Muscle layer of colon (tissue), 2 donors: ENCODE data around the gene ATP5PD.
"Not testable (repeated sequence)": the region's sequence is repeated elsewhere in the genome, so short reads cannot be mapped to it uniquely, and the experiment has no call there.

Experiments used
- H3K27ac ChIP-seq: one replicate; pipeline ENCODE4 v1.7.0; 2013; ENCODE audit warnings: low read depth, mild to moderate bottlenecking, low read length, moderate library complexity
- H3K27me3 ChIP-seq, 2 donors: one replicate each; pipeline ENCODE4 v1.7.0; 2013; ENCODE audit warnings: low read length in 2 of 2, mild to moderate bottlenecking in 2 of 2; ENCODE audit not compliant: insufficient read depth in 2 of 2, control insufficient read depth in 1 of 2
- H3K36me3 ChIP-seq: one replicate; pipeline ENCODE4 v1.7.0; 2013; ENCODE audit warnings: mild to moderate bottlenecking, low read length; ENCODE audit not compliant: insufficient read depth
- H3K4me1 ChIP-seq: one replicate; pipeline ENCODE4 v1.7.0; 2013; ENCODE audit warnings: mild to moderate bottlenecking, low read length; ENCODE audit not compliant: insufficient read depth
- H3K4me3 ChIP-seq, 2 donors: one replicate each; pipeline ENCODE4 v1.7.0; 2013; ENCODE audit warnings: low read length in 2 of 2, low read depth in 1 of 2, mild to moderate bottlenecking in 1 of 2, moderate library complexity in 1 of 2
- H3K9ac ChIP-seq: one replicate; pipeline ENCODE4 v1.7.0; 2013; ENCODE audit warnings: low read length
- H3K9me3 ChIP-seq: one replicate; pipeline ENCODE4 v1.7.0; 2013; ENCODE audit warnings: mild to moderate bottlenecking, low read length
- donor health status: abdominal sarcoma.
- donor health status: Adenocarcinoma of cecum.

The ATP5PD gene

GRCh38 chr17:75073618-75074047, 26.9 kb upstream of the ATP5PD start:
- Histone ChIP-seq H3K27ac (peak overlapping the region; percentile 68), H3K9ac (no peak overlapping the region)

GRCh38 chr17:75072909-75073308, 26.1 kb upstream of the ATP5PD start:
- H3K9me3 ChIP-seq, H3K4me3 ChIP-seq, H3K27ac ChIP-seq, H3K27me3 ChIP-seq, H3K9ac ChIP-seq, H3K36me3 ChIP-seq: not testable (repeated sequence)
- peaks cover 17% of the 10 kb centered on the region for H3K4me1 ChIP-seq

More at GRCh38 chr17:75073618-75074047, 26.9 kb upstream of the ATP5PD start:
- no peaks in the 10 kb centered on the region for H3K9me3 ChIP-seq
- H3K36me3 ChIP-seq: no peaks in the 10 kb centered on the region
- H3K4me3 ChIP-seq: no peak overlapping the region
- H3K4me1 ChIP-seq: peaks cover 21% of the 10 kb centered on the region
- H3K27me3 ChIP-seq: no peaks in the 10 kb centered on the region

GRCh38 chr17:75071478-75072271, 24.9 kb upstream of the ATP5PD start:
- H3K4me1 ChIP-seq: peaks cover 14% of the 10 kb centered on the region
- H3K36me3 ChIP-seq, H3K27me3 ChIP-seq, H3K9me3 ChIP-seq, H3K4me3 ChIP-seq, H3K27ac ChIP-seq, H3K9ac ChIP-seq: not testable (repeated sequence)

GRCh38 chr17:75069783-75070182, 23.0 kb upstream of the ATP5PD start:
- no peaks in the 10 kb centered on the region for H3K27me3 ChIP-seq
- peaks cover 7% of the 10 kb centered on the region for H3K36me3 ChIP-seq
- H3K4me3 ChIP-seq: no peak overlapping the region
- no peaks in the 10 kb centered on the region for H3K9me3 ChIP-seq
- no peak overlapping the region for H3K27ac ChIP-seq
- peaks cover 14% of the 10 kb centered on the region for H3K4me1 ChIP-seq
- no peak overlapping the region for H3K9ac ChIP-seq

GRCh38 chr17:75068750-75069149, 22.0 kb upstream of the ATP5PD start:
- no peaks in the 10 kb centered on the region for H3K9me3 ChIP-seq
- no peak overlapping the region for H3K9ac ChIP-seq
- peaks cover 17% of the 10 kb centered on the region for H3K36me3 ChIP-seq
- no peak overlapping the region for H3K27ac ChIP-seq
- peaks cover 5% of the 10 kb centered on the region for H3K4me1 ChIP-seq
- no peak overlapping the region for H3K4me3 ChIP-seq
- H3K27me3 ChIP-seq: no peaks in the 10 kb centered on the region

- Histone ChIP-seq H3K27ac (no peak overlapping the region), H3K27me3 (no peaks in the 10 kb centered on the region)
These were observed 21.1 kb upstream of the ATP5PD start for GRCh38 chr17:75067856-75068255.

GRCh38 chr17:75065562-75066151, 18.9 kb upstream of the ATP5PD start:
- peaks cover 42% of the 10 kb centered on the region for H3K36me3 ChIP-seq
- H3K9me3 ChIP-seq: no peaks in the 10 kb centered on the region
- H3K27me3 ChIP-seq: no peaks in the 10 kb centered on the region
- H3K4me1 ChIP-seq: no peaks in the 10 kb centered on the region
- H3K4me3 ChIP-seq: no peak overlapping the region
- H3K9ac ChIP-seq: no peak overlapping the region
- no peak overlapping the region for H3K27ac ChIP-seq

More at GRCh38 chr17:75067856-75068255, 21.1 kb upstream of the ATP5PD start:
- H3K9me3 ChIP-seq: no peaks in the 10 kb centered on the region
- H3K4me1 ChIP-seq: no peaks in the 10 kb centered on the region
- H3K9ac ChIP-seq: no peak overlapping the region
- peaks cover 26% of the 10 kb centered on the region for H3K36me3 ChIP-seq
- no peak overlapping the region for H3K4me3 ChIP-seq

GRCh38 chr17:75064867-75065561, 18.2 kb upstream of the ATP5PD start:
- H3K36me3 ChIP-seq: peaks cover 42% of the 10 kb centered on the region
- no peak overlapping the region for H3K9ac ChIP-seq
- no peaks in the 10 kb centered on the region for H3K9me3 ChIP-seq
- H3K4me1 ChIP-seq: peaks cover 4% of the 10 kb centered on the region
- no peak overlapping the region for H3K4me3 ChIP-seq
- no peaks in the 10 kb centered on the region for H3K27me3 ChIP-seq
- no peak overlapping the region for H3K27ac ChIP-seq

GRCh38 chr17:75064460-75064859, 17.7 kb upstream of the ATP5PD start:
- Histone ChIP-seq H3K27me3 (no peaks in the 10 kb centered on the region), H3K4me3 (no peak overlapping the region), H3K36me3 (peaks cover 45% of the 10 kb centered on the region), H3K4me1 (peaks cover 10% of the 10 kb centered on the region), H3K9me3 (no peaks in the 10 kb centered on the region), H3K9ac (no peak overlapping the region), H3K27ac (no peak overlapping the region)

GRCh38 chr17:75064040-75064439, 17.3 kb upstream of the ATP5PD start:
- no peaks in the 10 kb centered on the region for H3K9me3 ChIP-seq
- H3K27me3 ChIP-seq: no peaks in the 10 kb centered on the region
- peaks cover 13% of the 10 kb centered on the region for H3K4me1 ChIP-seq
- no peak overlapping the region for H3K9ac ChIP-seq
- H3K4me3 ChIP-seq: no peak overlapping the region
- peaks cover 48% of the 10 kb centered on the region for H3K36me3 ChIP-seq
- H3K27ac ChIP-seq: no peak overlapping the region

- no peak overlapping the region for H3K9ac ChIP-seq
- peaks cover 48% of the 10 kb centered on the region for H3K36me3 ChIP-seq
These were observed 16.9 kb upstream of the ATP5PD start for GRCh38 chr17:75063626-75064025.

More at GRCh38 chr17:75063626-75064025, 16.9 kb upstream of the ATP5PD start:
- Histone ChIP-seq H3K4me1 (peaks cover 13% of the 10 kb centered on the region), H3K27ac (no peak overlapping the region), H3K9me3 (no peaks in the 10 kb centered on the region), H3K4me3 (no peak overlapping the region), H3K27me3 (no peaks in the 10 kb centered on the region)
